GM12878 (cell line): ENCODE measurements around the gene PDE6A. TPM values are rescaled to one million over a fixed set of nuclear protein-coding genes. Genes with fewer than 3 reads are reported as not detected.

Experiments
- ATAC-seq: fragments of 200-7000 bp; cut with Tn5 transposase; 3 replicates; pipeline ENCODE4 v1.9.1; 2020; ENCODE audit warnings: mild to moderate bottlenecking, moderate library complexity
- BruUV-seq: library from RNA; stranded (reverse); fragments of 400-500 nt; replicated peaks from 2 replicates; lab custom pipeline; 2021; lab: Mats Ljungman, UMichigan
- CTCF ChIA-PET: fragments of 300-600 bp; sonication (Branson Sonifier 250); formaldehyde crosslinking; extraction: SDS; loops from one replicate; lab custom pipeline; 2021; ENCODE audit warnings: inconsistent platforms; lab: Yijun Ruan, JAX
- POLR2A ChIA-PET: fragments of 350-600 bp; formaldehyde crosslinking; extraction: SDS; loops from one replicate; lab custom pipeline; 2021; ENCODE audit warnings: inconsistent platforms; lab: Charles Lee
- RAD21 ChIA-PET: fragments of 300-600 bp; sonication (Branson Sonifier 250); formaldehyde crosslinking; loops from one replicate; lab custom pipeline; 2023; ENCODE audit warnings: antibody characterized with exemption; ENCODE audit not compliant: unreplicated experiment; lab: Charles Lee
- SMC1A ChIA-PET: fragments of 300-600 bp; sonication (Branson Sonifier 250); formaldehyde crosslinking; loops from one replicate; lab custom pipeline; 2023; ENCODE audit not compliant: unreplicated experiment, uncharacterized antibody; lab: Charles Lee
- DNase-seq: peaks from one replicate; pipeline ENCODE4 v3.0.0-alpha.2; 2011; ENCODE audit warnings: low read depth, low spot score
- FAIRE-seq: peaks from 3 replicates; lab custom pipeline; 2011; peaks lifted over from hg19 to GRCh38; lab: Jason Lieb, UNC
- H2AFZ ChIP-seq: 2 replicates; pipeline ENCODE4 v1.6.0; 2011; ENCODE audit warnings: low read depth, low read length, control low read depth; ENCODE audit not compliant: control insufficient read depth
- H3K27ac ChIP-seq: 2 replicates; pipeline ENCODE4 v1.5.1; 2011; ENCODE audit warnings: control low read depth; ENCODE audit not compliant: control insufficient read depth, insufficient read depth
- H3K27me3 ChIP-seq, 2 experiments: replicated peaks in 1 of 2; 2 replicates each; pipeline versions ENCODE4 v1.6.0 to v1.6.1; 2011; ENCODE audit warnings: low read length in 1 of 2; ENCODE audit not compliant: control insufficient read depth in 2 of 2, insufficient read depth in 2 of 2
- H3K36me3 ChIP-seq, 2 experiments: 2 replicates each; pipeline ENCODE4 v1.5.1; 2011; ENCODE audit warnings: low read length in 1 of 2; ENCODE audit not compliant: control insufficient read depth in 2 of 2, insufficient read depth in 2 of 2
- H3K4me1 ChIP-seq: 2 replicates; pipeline ENCODE4 v1.6.1; 2011; ENCODE audit warnings: mild to moderate bottlenecking, low read length, moderate library complexity, mixed read lengths; ENCODE audit not compliant: control insufficient read depth, insufficient read depth
- H3K4me2 ChIP-seq: 2 replicates; pipeline ENCODE4 v1.6.0; 2011; ENCODE audit warnings: control low read depth; ENCODE audit not compliant: control insufficient read depth, insufficient read depth
- H3K4me3 ChIP-seq: fragments of 200-600 bp; sonication (generic); 2 replicates; pipeline ENCODE4 v1.5.1; 2016
- H3K79me2 ChIP-seq: 2 replicates; pipeline ENCODE4 v1.6.0; 2011; ENCODE audit warnings: low read length; ENCODE audit not compliant: control insufficient read depth, insufficient read depth
- H3K9ac ChIP-seq: 2 replicates; pipeline ENCODE4 v1.8.0; 2011; ENCODE audit warnings: low read length, control low read depth, mixed read lengths; ENCODE audit not compliant: control insufficient read depth, insufficient read depth
- H3K9me3 ChIP-seq: replicated peaks from 3 replicates; pipeline ENCODE4 v1.5.1; 2011; ENCODE audit warnings: mild to moderate bottlenecking, low read length; ENCODE audit not compliant: control insufficient read depth, insufficient read depth
- H4K20me1 ChIP-seq: 2 replicates; pipeline ENCODE4 v1.6.0; 2011; ENCODE audit not compliant: control insufficient read depth, insufficient read depth
- CEBPB ChIP-seq, 2 experiments: fragments of 150-350 bp in 1 of 2; IDR thresholded peaks; 2 replicates each; pipeline ENCODE4 v1.6.1; 2012 to 2014; ENCODE audit warnings: low read depth in 2 of 2, low read length in 2 of 2, borderline replicate concordance in 1 of 2, inconsistent platforms in 1 of 2
- KDM1A ChIP-seq: fragments of 200-600 bp; sonication (generic); IDR thresholded peaks from 2 replicates; pipeline ENCODE4 v1.6.1; 2016; ENCODE audit warnings: borderline replicate concordance
- ZBTB4 ChIP-seq: fragments of 450-650 bp; formaldehyde crosslinking; IDR thresholded peaks from 2 replicates; pipeline ENCODE4 v1.4.0; 2022; ENCODE audit warnings: mild to moderate bottlenecking, moderate library complexity
- ZNF217 ChIP-seq: fragments of 450-650 bp; IDR thresholded peaks from 2 replicates; pipeline ENCODE4 v1.6.1; 2017; ENCODE audit warnings: antibody characterized with exemption, mild to moderate bottlenecking
- WGBS: methylation state at CpG from one replicate; pipeline ENCODE4 v1.1.6; 2016; ENCODE audit warnings: low lambda C conversion rate; ENCODE audit not compliant: insufficient replicate concordance, insufficient coverage; ENCODE audit errors: missing lambda C conversion rate; 5-methylcytosine and 5-hydroxymethylcytosine counted together
- in situ Hi-C: fragments of 300-500 bp; cut with MboI; formaldehyde crosslinking; loops from 9 replicates; pipeline ENCODE4 v1.14.3; 2018; ENCODE audit warnings: mixed read lengths
- intact Hi-C: fragments of 100-400 bp; cut with micrococcal nuclease; formaldehyde crosslinking; loops from one replicate; pipeline ENCODE4 v1.14.2; 2022; ENCODE audit not compliant: unreplicated experiment
- polyA plus RNA-seq, 11 experiments: library from polyadenylated mRNA; depleted of rRNA in 4 of 11; unstranded in 6 of 11; stranded (reverse) in 5 of 11; fragments of >200 nt; fragmentation: Nextera tagmentation in 4 of 11; fragmentation: Illumina TruSeq in 1 of 11; extraction: Ambion mirVana in 4 of 11; extraction: Trizol in 1 of 11; gene quantifications; 1 replicate in 1 of 11; 2 replicates in 10 of 11; pipeline versions ENCODE4 v1.2.1 to v1.2.3, GENCODE V29; 2011 to 2016; ENCODE audit warnings: inconsistent platforms in 2 of 11, missing spikeins in 2 of 11, low read depth in 1 of 11
- total RNA-seq, 4 experiments: library from RNA; depleted of rRNA in 3 of 4; stranded (reverse); fragments of >200 nt in 3 of 4; fragmentation: Illumina TruSeq in 1 of 4; extraction: Trizol in 1 of 4; gene quantifications; 2 replicates each; pipeline versions ENCODE4 v1.2.1 to v1.2.3, GENCODE V29; 2013 to 2021

Gene PDE6A
- total and polyA plus RNA-seq, 10 of the 15 experiments (the other 5 are each of a cell fraction or from before 2014, with no cell fraction given) = 0.05 to 0.26 TPM; not detected in 8

GRCh38 chr5:149865746-149866145 lies 78.8 kb downstream of the PDE6A start:
- ATAC-seq = no peak
- 97% methylated on average over 4 of the region's 4 CpGs for WGBS

More at GRCh38 chr5:149865746-149866145, 78.8 kb downstream of the PDE6A start:
- ChIA-PET SMC1A (interaction anchor here (1.5 to 1.7 kb wide), 2 partner anchors 11 to 13 kb away, joined by 3 to 4 read pairs; no protein-coding TSS in a partner anchor), RAD21 (no interaction called here)
- Histone ChIP-seq H3K9me3 (no peaks in the 10 kb centered on the region), H3K27ac (no peak overlapping the region)
- FAIRE-seq = no peak
- in situ Hi-C loops = no loop called here
- TF ChIP-seq ZNF217 (no peak), ZBTB4 (CRISPR knock-in tag) (no peak), KDM1A (no peak), CEBPB (IDR thresholded peaks at IDR 0.05; ENCODE audit: borderline replicate concordance in 1 of 2, low read depth in 2 of 2, low read length in 2 of 2) (no peak)
- TF ChIP-seq, all 136 proteins: peak for 0
- Histone ChIP-seq H3K27me3 (no peaks in the 10 kb centered on the region), H3K9ac (no peak overlapping the region), H3K4me2 (no peak overlapping the region), H3K79me2 (no peaks in the 10 kb centered on the region), H3K4me3 (no peak overlapping the region), H3K4me1 (peaks cover 7% of the 10 kb centered on the region), H3K36me3 (no peaks in the 10 kb centered on the region), H4K20me1 (no peaks in the 10 kb centered on the region), H2AFZ (no peak overlapping the region)
- CTCF ChIA-PET = interaction anchor here (0.9 to 9.8 kb wide), 5 partner anchors 13 to 231 kb away, joined by 3 to 90 read pairs (median 3); no protein-coding TSS in a partner anchor
- BruUV-seq = no TSS peak
- POLR2A ChIA-PET = no interaction called here
- intact Hi-C loops = no loop called here
- no peak for DNase-seq
